Measurements from ENCODE around the gene SOX1. TPM values are rescaled to one million over a fixed set of nuclear protein-coding genes. Genes with fewer than 3 reads are reported as not detected.

The SOX1 gene
- total and polyA plus RNA-seq, 12 donors: not detected

GRCh38 chr13:112071102-112071722 lies 4.3 kb downstream of the SOX1 start:
- Histone ChIP-seq H3K36me3 (no peaks in the 10 kb centered on the region), H3K9me3 (no peaks in the 10 kb centered on the region), H3K27me3 (peaks cover 79 to 95% (median 93%) of the 10 kb centered on the region in 7 donors), H3K27ac (no peak overlapping the region), H3K4me3 (no peak overlapping the region), H3K4me1 (peaks cover 0 to 30% (median 22%) of the 10 kb centered on the region in 9 donors)
- WGBS, 2 donors: 16 to 22% methylated on average over 13 of the region's 13 CpGs
- TF ChIP-seq CTCF (IDR thresholded peaks at IDR 0.05): no peak
- no peak for DNase-seq
- intact Hi-C loops (cut with DNase I): no loop called here
- no peak for ATAC-seq

- H3K27ac ChIP-seq: no peak overlapping the region
- H3K27me3 ChIP-seq: peaks cover 78 to 96% (median 95%) of the 10 kb centered on the region in 7 donors
- WGBS, 2 donors: 8 to 10% methylated on average over 59 of the region's 59 CpGs
- peaks cover 0 to 27% (median 19%) of the 10 kb centered on the region in 9 donors for H3K4me1 ChIP-seq
- H3K36me3 ChIP-seq: no peaks in the 10 kb centered on the region
- peak in 1 of 8 donors; percentile 12 for ATAC-seq
- DNase-seq: no peak
- peak overlapping the region in 5 of 10 donors; percentile 15 to 39 (median 21) for H3K4me3 ChIP-seq
- no peak for TF ChIP-seq CTCF (IDR thresholded peaks at IDR 0.05)
- H3K9me3 ChIP-seq: no peaks in the 10 kb centered on the region
- intact Hi-C loops (cut with DNase I): no loop called here
These were observed 5.0 kb downstream of the SOX1 start for GRCh38 chr13:112071723-112072533.

GRCh38 chr13:112072534-112073244 lies 5.7 kb downstream of the SOX1 start:
- intact Hi-C loops (cut with DNase I): no loop called here
- TF ChIP-seq CTCF (IDR thresholded peaks at IDR 0.05): no peak
- Histone ChIP-seq H3K27me3 (peaks cover 73 to 96% (median 95%) of the 10 kb centered on the region in 7 donors), H3K27ac (no peak overlapping the region), H3K36me3 (no peaks in the 10 kb centered on the region), H3K4me3 (peak overlapping the region in 6 of 10 donors; percentile 7 to 39 (median 18)), H3K9me3 (no peaks in the 10 kb centered on the region), H3K4me1 (peaks cover 0 to 23% (median 16%) of the 10 kb centered on the region in 9 donors)
- WGBS, 2 donors: 1% methylated on average over 57 to 77 of the region's 77 CpGs
- DNase-seq: peak; percentile 13 to 17
- ATAC-seq: peak in 5 of 8 donors; percentile 7 to 61 (median 41)
